Activated CD4-positive, alpha-beta T cell treated with anti-CD3 and anti-CD28 coated beads for 4 hours (primary cell): ENCODE data around the gene SLC12A8.

Experiments
- DNase-seq, 2 donors: peaks; one replicate each; pipeline ENCODE4 v3.0.0-alpha.2; 2020

The SLC12A8 gene

GRCh38 chr3:125069968-125070745 is 142.4 kb downstream of the SLC12A8 start:
- DNase-seq: no peak

DNA sequence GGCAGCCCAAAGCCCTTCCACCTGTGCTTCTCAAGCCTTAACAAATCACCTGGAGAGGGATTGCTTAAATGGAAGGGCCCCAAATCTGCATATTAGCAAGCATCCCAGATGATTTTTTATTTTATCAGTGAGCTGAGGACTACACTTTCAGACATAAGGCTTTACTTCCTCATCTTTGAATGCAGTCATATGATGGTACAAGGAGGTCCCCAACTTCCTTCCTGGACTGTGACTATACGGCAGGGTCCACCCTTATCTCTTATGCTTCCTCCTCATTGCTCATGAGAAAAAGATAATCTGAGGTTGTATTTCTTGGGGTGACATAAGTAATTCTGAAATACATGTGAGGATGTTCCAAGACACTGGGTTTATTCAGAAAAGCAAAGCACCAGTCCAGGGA is 143.1 kb downstream of the SLC12A8 start:
- no peak for DNase-seq

DNA sequence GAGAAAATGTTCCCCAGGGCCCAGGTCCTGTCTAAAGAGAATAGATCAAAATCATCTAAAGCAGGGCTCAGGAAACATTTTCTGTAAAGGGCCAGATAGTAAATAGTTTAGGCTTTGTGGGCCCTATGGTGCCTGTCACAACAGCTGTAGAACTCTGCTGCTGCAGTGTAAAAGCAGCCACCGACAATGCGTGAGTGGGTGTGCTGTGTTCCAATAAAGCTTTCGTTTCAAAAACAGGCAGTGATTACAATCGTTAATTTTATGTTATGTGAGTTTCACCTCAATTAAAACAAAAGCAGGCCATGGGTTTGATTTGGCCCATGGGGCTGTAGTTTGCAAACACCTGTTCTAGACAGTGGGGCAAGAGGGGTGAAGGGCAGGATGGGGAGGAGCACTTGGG is 144.3 kb downstream of the SLC12A8 start:
- no peak for DNase-seq

DNA sequence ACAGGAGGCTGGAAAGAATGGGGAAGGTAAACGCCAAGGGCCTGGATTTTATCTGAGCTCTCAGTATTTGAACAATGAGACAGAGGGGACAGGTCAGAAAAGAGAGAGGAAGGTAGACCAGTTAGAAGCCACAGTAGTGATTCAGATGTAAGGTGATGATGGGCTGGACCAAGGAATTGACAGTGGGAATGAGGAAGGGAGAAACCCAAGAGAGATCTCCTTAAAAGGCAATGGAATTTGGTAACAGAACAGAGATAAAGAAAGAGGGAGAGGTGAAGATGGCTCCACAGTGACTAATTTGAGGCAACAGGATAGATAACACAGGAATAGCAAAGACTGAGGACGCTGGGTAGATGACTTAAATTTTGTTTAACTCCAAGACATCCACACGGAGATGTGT is 145.3 kb downstream of the SLC12A8 start:
- no peak for DNase-seq

DNA sequence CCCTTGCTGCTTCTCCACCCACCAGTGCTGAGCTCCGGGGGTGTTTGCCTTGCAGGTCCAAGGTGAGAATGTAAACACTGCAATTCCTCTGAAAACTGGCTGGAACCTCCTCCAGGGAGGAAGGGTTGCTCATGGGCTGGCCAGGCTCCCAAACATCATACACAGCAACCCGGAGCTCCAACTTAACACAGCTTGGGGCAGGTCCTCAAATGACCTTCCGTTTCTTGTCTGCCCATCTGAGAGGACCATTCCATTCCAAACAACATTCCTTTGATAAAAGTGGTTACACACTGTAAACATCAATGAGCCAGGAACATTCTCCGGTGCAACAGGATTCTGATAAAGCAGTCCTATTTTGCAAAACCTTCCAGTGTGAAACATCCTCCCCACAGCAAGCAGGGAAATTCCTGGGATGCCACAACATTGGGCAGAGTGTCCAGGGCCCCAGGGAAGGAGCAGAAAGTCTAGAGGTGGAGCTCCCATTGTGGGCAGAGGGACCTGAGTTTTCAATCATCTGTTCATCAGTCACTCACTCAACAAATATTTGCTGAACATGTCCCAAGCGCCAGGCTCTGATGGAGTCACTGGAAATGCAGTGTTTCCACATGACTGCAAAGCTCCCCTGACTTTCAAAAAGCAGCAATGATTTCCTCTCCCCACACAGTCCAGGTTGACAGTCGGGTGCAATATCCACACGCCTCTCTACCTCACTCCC is 149.5 kb downstream of the SLC12A8 start:
- DNase-seq: no peak

DNA sequence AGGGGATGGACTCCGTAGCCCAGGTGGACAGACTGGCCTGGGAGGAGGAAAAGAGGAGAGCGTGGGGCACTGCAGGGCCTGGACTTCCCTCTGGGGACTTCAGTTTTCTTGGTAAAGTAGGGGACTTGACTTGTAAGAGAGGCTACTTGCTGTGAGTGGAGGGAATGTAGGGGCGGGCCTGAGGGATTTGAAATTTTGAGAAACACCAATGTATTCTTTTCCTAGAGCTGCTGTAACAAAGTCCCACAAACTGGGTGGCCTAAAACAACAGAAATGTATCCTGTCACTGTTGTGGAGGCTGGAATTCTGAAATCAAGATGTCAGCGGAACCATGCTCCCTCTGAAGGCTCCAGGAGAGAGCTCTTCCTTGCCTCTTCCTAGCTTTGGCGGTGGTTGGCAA is 150.9 kb downstream of the SLC12A8 start:
- DNase-seq: no peak

DNA sequence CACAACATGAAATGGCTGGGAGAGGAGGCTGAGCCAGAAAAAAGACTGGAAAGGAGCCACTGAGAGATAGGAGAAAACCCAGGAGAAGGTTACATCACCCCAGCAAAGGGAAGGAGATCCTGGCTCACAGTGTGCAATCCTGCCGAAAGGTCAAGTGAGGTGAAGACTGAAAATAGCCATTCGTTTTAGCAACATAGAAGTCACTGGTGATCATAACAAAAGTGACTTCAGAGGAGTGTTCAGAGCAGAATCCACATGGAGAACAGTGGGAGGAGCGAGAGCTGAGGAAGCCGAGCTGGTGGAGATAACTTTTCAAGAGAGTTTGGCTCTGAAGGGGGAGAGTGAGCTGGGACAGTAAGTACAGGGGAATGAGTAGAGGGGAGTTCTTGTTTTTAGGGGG is 151.4 kb downstream of the SLC12A8 start:
- DNase-seq: no peak

DNA sequence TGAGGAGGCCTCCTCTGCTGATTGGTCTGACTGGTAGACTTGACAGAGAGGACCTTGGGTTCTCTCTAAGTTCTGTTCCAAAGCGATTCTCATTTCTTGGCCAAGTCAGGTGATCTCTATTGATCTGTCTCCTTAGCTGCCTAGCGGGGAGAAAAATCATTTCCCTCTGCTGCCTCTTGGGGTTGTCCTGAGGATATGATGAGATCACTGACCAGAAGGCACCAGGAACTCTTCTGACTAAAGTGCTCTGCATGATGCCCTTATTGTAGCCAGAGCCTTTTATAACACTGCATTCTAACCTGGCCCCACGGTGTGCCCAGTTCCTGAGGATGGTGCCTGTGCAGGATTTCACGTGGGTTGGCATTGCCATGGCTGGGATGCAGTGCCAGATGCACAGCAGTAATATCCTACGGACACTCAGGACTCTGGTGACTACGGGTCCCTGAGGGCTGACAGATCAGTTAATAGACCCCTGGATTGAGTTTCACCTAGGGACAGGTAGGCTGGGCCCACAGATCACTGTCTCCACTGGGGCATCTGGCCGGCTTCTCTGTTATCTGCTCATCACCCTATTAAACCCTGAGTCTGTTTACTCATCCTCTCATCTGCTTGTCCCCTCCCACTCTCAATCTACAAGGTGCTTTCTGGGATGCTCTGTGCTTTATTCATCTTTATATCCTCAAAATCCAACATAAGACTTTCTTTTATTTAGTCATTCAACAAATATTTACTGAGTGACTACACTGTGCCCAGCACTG is 152.9 kb downstream of the SLC12A8 start:
- no peak for DNase-seq

GRCh38 chr3:125058959-125059358 is 153.6 kb downstream of the SLC12A8 start:
- DNase-seq: no peak

- no peak for DNase-seq
These were observed 154.0 kb downstream of the SLC12A8 start for GRCh38 chr3:125058529-125058928.

GRCh38 chr3:125057186-125057850 is 155.2 kb downstream of the SLC12A8 start:
- DNase-seq: no peak

DNA sequence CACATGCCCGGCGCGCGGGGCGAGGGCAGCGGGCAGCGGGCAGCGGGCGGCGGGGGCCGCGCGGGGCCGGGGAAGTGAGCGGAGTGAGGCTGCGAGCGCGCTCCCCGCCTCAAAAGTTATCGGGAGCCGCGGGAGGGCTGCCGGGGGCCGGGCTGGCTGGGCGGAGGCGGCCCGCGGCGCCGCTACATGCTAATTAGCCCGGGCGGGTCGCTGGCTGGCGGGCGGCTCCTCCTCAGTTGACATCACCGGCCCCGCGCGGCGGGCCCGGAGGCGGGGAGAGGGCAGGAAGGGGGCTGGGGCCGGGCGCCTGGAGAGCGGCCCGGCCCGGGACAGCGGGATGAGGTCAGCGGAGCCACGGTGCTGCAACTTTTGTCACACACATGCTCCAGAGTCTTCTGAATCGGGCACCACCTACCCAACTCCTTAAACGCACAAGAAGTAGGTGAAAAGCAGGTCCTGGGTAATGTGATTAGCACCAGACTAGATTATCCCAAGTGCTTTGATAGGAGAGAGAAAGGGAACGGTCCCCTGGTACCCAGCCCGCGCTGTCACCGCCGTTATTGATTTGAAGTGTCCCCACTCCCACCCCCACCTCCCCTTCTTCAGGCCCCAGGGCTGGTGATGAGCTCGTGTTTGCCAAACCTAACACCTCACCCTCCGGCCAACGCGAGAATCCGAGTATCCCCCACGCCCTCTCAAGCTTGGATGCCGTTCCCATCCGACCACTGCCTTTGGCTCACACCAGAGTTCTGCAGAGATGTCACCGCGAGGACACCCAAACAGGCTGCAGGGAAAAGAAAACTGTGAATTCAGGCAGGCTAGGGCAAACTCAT is 156.4 kb downstream of the SLC12A8 start, which contains the start of gene HEG1:
Gene HEG1, minus strand, starts transcription at position 85 of the 833 bp plus-strand sequence. CDS start 107 bp downstream, outside the sequence.
- peak; percentile 77 to 82 for DNase-seq

DNA sequence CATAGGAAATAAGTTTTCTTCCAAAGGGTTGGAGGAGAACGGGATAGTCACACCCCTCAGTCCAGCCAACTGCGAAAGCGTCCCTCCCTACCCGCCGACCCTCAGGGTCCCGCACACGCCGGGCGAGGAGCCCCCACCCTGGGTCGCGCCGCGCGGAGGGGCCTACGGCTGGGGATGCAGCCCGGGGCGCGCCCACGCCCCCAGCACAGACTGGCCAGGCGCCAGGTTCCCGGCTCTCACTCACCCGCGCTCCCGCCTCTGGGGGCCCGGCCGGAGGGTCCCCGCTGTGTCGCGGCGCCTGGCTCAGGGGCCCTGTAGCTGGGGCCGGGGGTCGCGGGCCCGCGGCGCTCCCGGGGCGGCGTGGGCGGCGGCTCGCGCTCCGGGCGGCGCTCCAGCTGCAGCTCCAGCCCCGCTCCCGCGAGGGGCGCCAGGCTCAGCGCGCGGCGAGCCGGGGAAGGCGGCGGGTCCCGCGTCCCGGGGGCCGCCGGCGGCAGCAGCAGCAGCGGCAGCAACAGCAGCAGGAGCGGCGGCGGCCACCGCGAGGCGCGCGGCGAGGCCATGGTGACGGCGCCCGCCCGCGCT is 157.1 kb downstream of the SLC12A8 start:
- peak; percentile 20 to 36 for DNase-seq

GRCh38 chr3:125054449-125055329 is 157.9 kb downstream of the SLC12A8 start:
- peak in 1 of 2 donors; percentile 25 for DNase-seq

DNA sequence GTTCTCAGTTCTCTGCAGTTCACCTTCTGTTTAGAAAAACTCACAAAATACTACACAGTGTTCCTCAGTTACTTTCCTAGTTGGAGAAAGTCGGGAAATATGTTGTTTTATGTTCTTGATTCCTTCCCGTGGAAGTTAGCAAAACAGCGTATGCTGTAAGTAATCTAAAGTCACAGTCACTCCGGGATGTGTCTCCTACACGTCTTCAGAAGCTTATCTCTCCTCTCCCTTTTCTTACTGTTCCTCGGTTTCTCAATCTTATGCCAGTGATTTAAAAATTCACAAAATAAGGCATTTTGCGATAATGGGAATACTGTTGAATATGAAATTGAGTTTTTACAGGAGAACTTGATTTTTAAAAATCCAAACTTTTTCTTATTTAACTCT is 158.5 kb downstream of the SLC12A8 start:
- no peak for DNase-seq

GRCh38 chr3:125053304-125053699 is 159.2 kb downstream of the SLC12A8 start:
- no peak for DNase-seq

DNA sequence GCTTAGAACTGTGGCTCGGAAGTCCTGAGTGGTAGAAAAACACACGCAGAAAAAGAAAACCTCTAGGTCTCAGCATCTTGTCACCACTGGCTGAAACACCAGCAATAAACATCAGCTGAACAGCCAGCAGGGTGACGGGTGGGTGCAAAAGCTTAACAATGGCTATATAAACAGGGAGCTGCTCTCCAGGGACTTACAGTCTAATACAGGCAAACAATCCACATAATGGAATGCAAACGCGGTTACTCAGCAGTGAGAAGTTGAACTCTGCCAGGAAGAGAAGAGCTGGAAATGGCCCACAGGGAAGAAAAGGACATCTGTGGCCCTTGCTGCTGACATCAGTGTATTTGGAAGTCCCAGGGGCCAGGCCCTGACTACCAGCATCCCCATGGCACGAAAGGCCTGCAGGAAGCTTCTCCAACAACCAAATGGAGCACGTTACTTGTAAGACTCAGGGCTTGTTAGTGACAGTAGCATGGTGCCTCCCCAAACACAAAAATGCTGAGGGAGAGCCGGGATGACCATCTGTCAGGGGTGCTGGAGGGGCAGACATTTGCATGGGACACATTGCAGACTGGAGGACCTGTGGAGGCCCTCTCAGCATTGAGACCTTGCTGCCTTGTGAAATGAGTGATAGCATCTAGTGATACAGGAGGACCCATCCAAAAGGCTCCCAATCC is 159.8 kb downstream of the SLC12A8 start:
- no peak for DNase-seq

GRCh38 chr3:125051715-125052581 is 160.6 kb downstream of the SLC12A8 start:
- peak; percentile 71 to 79 for DNase-seq

- no peak for DNase-seq
These were observed 161.3 kb downstream of the SLC12A8 start for GRCh38 chr3:125051205-125051604.
